ENCODE data around the gene COPZ1. TPM values are rescaled to one million over a fixed set of nuclear protein-coding genes. Genes with fewer than 3 reads are reported as not detected.

COPZ1 gene
- total RNA-seq, 3 donors from 2014 or later (not counting 1 experiment from before 2014, with no cell fraction given): 66.3 to 83.6 (median 79.7) TPM

DNA sequence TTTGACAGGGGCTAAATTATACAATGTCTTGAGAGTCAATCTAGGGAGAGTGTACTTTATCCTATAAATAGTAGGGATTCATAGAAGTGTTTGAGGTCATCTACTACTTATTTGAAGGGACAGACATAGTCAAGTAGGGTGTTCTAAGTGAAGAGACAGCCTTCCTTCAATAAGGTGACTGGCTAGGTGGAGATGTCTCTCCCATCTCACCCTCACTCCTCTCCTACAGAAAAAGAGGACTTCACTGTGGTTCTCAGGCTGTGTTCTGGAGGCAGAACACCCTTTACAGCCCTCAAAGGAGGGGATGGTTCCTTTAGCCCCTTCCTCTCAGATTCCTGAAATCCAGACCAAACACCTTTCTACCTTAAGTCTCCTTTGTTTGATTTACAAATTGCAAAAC, 21.3 kb upstream of the COPZ1 start:
- DNase-seq (no peak), ATAC-seq (no peak)
- H3K4me3 ChIP-seq (ENCODE audit: low read length): no peak overlapping the region
- Mint-ChIP-seq H3K36me3 (no peaks in the 10 kb centered on the region), H3K4me1 (peaks cover 50 to 70% of the 10 kb centered on the region in 2 donors), H3K4me3 (peak overlapping the region; percentile 57), H3K9me3 (no peaks in the 10 kb centered on the region), H3K27me3 (ENCODE audit: low read depth in 2 of 2) (peaks cover 6 to 16% of the 10 kb centered on the region in 2 donors), H3K27ac (peak overlapping the region; percentile 67 to 88)
- peaks cover 11% of the 10 kb centered on the region for H3K27me3 ChIP-seq (ENCODE audit: control insufficient read depth, insufficient read depth, low read length)
- no peak overlapping the region for H3K27ac ChIP-seq (ENCODE audit: low read length)
- TF ChIP-seq, protein P1, sequence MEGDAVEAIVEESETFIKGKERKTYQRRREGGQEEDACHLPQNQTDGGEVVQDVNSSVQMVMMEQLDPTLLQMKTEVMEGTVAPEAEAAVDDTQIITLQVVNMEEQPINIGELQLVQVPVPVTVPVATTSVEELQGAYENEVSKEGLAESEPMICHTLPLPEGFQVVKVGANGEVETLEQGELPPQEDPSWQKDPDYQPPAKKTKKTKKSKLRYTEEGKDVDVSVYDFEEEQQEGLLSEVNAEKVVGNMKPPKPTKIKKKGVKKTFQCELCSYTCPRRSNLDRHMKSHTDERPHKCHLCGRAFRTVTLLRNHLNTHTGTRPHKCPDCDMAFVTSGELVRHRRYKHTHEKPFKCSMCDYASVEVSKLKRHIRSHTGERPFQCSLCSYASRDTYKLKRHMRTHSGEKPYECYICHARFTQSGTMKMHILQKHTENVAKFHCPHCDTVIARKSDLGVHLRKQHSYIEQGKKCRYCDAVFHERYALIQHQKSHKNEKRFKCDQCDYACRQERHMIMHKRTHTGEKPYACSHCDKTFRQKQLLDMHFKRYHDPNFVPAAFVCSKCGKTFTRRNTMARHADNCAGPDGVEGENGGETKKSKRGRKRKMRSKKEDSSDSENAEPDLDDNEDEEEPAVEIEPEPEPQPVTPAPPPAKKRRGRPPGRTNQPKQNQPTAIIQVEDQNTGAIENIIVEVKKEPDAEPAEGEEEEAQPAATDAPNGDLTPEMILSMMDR (IDR thresholded peaks at IDR 0.05): no peak
- no peaks in the 10 kb centered on the region for H3K36me3 ChIP-seq (ENCODE audit: control insufficient read depth, insufficient read depth, low read length)
- no peaks in the 10 kb centered on the region for H3K9me3 ChIP-seq (ENCODE audit: control insufficient read depth, insufficient read depth, low read length)
- intact Hi-C loops (cut with micrococcal nuclease): no loop called here
- peaks cover 47% of the 10 kb centered on the region for H3K4me1 ChIP-seq (ENCODE audit: control insufficient read depth, insufficient read depth, low read length)

GRCh38 chr12:54304187-54304810, 20.6 kb upstream of the COPZ1 start:
- Mint-ChIP-seq H3K4me3 (peak overlapping the region; percentile 57), H3K9me3 (no peaks in the 10 kb centered on the region), H3K27ac (peak overlapping the region; percentile 67 to 88), H3K4me1 (peaks cover 50 to 66% of the 10 kb centered on the region in 2 donors), H3K36me3 (no peaks in the 10 kb centered on the region), H3K27me3 (ENCODE audit: low read depth in 2 of 2) (peaks cover 2 to 12% of the 10 kb centered on the region in 2 donors)
- peaks cover 47% of the 10 kb centered on the region for H3K4me1 ChIP-seq (ENCODE audit: control insufficient read depth, insufficient read depth, low read length)
- ATAC-seq (peak; percentile 79 to 86 (median 83)), DNase-seq (peak; percentile 47 to 48)
- intact Hi-C loops (cut with micrococcal nuclease): no loop called here
- no peaks in the 10 kb centered on the region for H3K9me3 ChIP-seq (ENCODE audit: control insufficient read depth, insufficient read depth, low read length)
- no peak overlapping the region for H3K4me3 ChIP-seq (ENCODE audit: low read length)
- TF ChIP-seq, protein P1 (IDR thresholded peaks at IDR 0.05): no peak
- H3K36me3 ChIP-seq (ENCODE audit: control insufficient read depth, insufficient read depth, low read length): no peaks in the 10 kb centered on the region
- WGBS (ENCODE audit: insufficient coverage): 0% methylated on average over 12 of the region's 12 CpGs
- H3K27ac ChIP-seq (ENCODE audit: low read length): peak overlapping the region; percentile 22
- H3K27me3 ChIP-seq (ENCODE audit: control insufficient read depth, insufficient read depth, low read length): peaks cover 11% of the 10 kb centered on the region

- no peak overlapping the region for H3K4me3 ChIP-seq (ENCODE audit: low read length)
- Mint-ChIP-seq H3K36me3 (no peaks in the 10 kb centered on the region), H3K9me3 (no peaks in the 10 kb centered on the region), H3K4me3 (peak overlapping the region; percentile 65), H3K4me1 (peaks cover 33 to 41% of the 10 kb centered on the region in 2 donors), H3K27me3 (ENCODE audit: low read depth in 2 of 2) (peaks cover 0 to under 1% of the 10 kb centered on the region in 2 donors), H3K27ac (peak overlapping the region; percentile 24 to 48)
- TF ChIP-seq, protein P1 (IDR thresholded peaks at IDR 0.05): no peak
- ATAC-seq (peak; percentile 9 to 54 (median 11)), DNase-seq (no peak)
- H3K36me3 ChIP-seq (ENCODE audit: control insufficient read depth, insufficient read depth, low read length): no peaks in the 10 kb centered on the region
- WGBS (ENCODE audit: insufficient coverage): 34% methylated on average over 7 of the region's 8 CpGs
- H3K27me3 ChIP-seq (ENCODE audit: control insufficient read depth, insufficient read depth, low read length): no peaks in the 10 kb centered on the region
- H3K9me3 ChIP-seq (ENCODE audit: control insufficient read depth, insufficient read depth, low read length): no peaks in the 10 kb centered on the region
- intact Hi-C loops (cut with micrococcal nuclease): no loop called here
- H3K4me1 ChIP-seq (ENCODE audit: control insufficient read depth, insufficient read depth, low read length): peaks cover 32% of the 10 kb centered on the region
- no peak overlapping the region for H3K27ac ChIP-seq (ENCODE audit: low read length)
Measured at GRCh38 chr12:54306925-54307741, 17.8 kb upstream of the COPZ1 start.
